HG03432 (cell line): ENCODE results near the gene AP5Z1.

Experiments
- ATAC-seq: cut with Tn5 transposase; IDR thresholded peaks from one replicate; pipeline ENCODE4 v1.9.1; 2021; ENCODE audit warnings: mild to moderate bottlenecking, moderate library complexity; ENCODE audit not compliant: unreplicated experiment

Gene AP5Z1

DNA sequence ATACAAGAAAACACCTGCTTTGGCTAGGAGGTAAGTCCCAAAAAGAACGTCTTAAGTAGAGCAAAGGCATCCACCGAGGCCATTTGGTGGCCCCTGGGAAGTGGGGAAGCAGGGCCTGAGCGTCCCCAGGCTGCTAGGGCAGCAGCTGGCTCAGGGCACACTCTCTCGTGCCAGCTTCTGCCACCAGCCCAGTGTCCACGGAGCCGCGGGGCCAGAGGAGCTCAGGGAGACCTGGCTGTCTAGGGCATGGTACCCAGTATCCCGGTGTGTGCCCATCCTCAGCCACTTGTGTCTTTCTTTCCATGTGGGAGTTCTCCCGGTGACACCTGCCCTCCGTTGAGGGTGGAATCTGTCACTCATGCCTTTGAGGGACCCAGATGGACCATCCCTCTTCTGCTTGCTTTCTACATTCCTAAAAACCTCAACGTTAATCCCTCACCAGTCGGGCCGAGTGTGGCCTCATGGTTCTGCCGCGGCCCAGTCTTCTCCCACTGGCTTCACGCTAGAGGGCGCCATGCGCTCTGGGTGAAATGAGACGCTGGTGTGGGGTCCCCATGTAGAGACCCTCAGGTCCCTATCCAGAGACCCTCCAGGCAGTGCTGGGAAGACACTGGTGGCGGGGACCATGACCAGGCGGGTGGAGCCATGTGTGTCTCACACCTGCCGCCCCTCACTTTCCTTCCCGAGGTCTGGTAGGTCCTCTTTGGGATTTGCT is 9.5 kb upstream of the AP5Z1 start:
- no peak for ATAC-seq

DNA sequence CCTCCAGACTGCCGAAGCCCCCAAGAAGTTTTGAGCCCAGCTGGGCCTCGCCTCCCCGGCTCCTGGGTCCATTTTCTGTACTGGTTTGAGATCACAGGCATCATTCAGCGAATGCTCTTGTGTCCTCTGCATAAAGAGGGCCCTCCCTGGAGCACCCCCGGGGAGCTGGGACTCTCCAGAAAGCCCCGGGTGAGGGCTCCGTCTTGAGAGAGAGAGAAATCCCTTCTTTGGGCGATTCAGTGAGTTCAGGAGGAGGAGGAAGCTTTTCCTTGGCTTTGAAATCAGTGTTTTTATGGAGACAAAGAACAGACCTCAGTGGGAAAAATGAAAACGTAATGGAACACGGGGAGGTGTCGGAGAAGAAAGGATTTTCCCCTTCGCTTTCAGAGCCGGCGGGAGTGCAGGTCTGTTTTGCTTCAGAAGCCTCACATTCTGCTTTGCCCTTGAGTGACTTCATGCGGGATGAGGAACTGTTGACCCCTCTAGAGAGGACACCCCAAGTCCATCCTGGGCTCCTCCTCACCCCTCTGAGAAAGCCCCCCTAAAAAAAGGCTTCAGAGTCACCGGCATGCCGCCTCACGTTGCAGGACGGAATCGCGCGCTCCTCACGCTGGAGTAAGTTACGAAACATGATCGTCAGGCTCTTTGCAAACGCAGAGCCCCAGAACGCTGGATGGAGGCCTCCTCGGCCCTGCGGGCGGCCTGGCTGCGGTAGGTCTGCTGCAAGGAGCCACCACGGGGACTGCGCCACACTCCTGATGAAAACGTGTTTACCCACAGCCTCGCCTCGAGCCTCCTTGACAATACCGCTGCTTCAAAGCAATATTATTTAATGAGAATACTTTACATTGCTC is 8.5 kb upstream of the AP5Z1 start:
- no peak for ATAC-seq

DNA sequence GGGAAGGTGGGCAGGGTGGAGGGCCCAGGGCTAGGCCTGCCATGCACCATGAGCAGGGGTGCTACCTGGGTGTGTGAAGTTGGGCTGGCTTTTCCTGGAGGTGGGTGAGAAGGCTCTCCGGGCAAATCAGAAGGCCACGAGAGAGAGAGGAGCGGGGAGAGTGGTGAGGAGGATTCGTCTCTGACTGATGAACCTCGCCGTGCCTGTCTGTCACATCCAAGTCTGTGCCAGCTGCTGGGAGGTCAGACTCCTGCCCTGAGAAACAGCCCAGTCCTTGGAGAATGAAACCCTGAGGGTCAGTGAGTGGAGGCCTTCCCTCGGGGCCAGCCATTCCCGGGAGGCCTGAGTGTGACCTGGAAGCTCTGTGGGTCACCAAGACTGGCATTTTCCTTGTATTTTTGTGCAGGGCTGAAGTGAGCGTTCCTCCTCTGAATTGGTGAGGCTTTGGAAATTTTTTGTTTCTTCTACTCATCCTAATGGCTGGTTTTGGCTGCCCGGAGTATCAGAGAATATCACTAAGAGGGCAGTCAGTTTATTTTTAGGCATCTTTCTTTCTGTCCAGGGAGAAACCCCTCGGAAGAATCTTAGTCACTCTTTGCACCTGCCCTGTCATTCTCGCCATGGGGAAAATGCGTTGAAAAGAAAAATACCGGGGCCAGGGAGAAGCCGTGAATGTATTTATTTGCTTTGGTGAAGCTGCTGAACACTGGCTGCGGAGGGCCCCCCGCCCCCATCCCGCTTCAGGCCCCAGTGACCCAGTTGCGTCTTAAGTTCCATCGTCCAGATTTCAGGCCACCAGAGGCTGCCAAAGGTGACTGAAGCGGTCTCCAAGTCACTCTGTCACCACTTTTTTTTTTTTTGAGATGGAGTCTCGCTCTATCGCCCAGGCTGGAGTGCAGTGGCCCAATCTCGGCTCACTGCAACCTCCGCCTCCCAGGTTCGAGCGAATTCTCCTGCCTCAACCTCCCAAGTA is 6.5 kb upstream of the AP5Z1 start:
- no peak for ATAC-seq

DNA sequence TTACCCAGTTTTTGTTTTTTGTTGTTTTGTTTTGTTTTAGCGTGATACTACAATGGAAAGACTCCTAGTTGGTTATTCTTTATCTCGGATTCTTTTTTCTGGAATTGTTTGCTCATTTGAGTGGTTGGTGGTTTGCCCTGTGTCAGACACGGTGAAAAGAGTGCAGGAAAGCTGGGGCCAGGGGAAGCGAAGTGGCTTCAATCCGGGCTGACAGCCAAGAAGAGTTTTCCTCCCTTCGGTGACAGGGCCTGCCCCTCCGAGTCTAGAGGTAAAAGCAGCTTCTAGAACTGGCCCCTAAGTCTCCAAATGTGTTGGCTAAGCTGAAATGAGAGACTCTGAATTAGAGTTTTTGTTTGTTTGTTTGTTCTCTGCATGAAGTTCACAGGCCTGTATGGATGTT is 5.7 kb upstream of the AP5Z1 start:
- ATAC-seq = no peak

DNA sequence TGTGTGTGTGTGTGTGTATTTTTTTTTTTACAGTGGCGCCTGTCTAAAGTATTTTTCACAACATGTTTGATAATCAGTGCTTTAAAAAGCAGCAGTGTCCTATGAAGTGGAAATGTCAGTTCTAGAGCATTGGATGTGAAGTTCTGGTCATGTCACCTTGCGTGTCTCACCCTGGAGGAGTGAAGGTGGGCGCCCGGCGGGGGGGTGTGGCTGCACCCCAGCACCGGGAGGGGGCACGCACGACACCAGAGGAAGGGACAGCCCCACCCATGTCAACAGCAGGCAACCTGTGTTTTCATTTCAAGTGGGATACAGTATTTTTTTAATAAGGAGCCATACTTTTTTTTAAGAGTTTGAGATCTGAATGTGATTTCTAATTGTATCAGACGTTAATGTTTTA is 4.5 kb upstream of the AP5Z1 start:
- no peak for ATAC-seq

DNA sequence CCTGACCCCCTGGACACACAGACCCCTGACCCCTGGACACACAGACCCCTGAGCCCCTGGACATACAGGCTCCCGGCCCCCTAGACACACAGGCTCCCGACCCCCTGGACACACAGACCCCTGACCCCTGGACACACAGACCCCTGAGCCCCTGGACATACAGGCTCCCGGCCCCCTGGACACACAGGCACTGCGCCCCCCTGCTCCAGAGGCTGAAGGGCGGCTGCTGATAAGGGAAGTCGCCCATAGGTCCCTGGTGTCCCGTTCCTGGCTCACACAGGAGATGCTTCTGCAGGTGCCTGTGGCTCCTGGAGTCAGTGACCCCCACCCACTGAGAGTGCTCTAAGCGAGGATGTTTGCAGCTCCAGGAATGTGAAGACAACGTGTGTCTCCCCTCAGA is 3.7 kb upstream of the AP5Z1 start:
- no peak for ATAC-seq

DNA sequence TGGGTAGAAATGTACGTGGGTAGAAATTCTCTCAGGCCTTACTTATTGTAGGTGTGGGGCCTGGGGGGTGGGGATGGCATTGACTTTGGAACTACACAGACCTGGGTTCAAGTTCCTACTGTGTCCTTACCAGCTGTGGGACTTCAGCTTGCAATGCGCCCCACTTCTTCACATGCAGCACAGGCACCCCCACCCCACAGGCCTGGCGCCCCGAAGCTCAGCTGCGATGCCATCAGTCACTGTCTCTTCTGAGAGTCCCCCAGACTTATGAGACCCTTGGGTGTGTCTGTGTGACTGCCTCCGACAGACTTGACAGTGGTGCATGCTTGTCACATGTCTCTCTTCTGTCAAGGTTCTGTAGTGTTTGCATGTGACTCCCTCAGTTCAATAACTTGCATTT is 3.1 kb upstream of the AP5Z1 start:
- no peak for ATAC-seq

DNA sequence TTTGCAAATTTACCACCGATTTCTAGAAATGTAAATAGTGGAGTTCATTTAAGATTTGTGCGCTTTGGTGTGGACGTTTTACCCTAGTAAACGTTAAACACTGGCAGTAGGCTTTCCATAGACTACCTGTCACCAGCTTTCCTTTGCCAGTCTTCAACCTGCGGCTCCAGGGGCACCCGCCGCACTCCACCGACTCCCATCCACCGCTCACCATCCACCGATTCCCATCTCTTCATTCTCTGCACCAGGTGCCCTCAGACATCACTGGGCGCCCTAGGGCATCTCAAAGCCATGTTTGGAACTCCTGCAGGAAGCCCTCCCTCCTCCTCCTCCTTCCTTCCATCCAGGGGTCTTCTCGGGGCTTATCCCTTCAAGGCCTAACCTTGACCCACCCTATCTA is 1.4 kb upstream of the AP5Z1 start:
- no peak for ATAC-seq

DNA sequence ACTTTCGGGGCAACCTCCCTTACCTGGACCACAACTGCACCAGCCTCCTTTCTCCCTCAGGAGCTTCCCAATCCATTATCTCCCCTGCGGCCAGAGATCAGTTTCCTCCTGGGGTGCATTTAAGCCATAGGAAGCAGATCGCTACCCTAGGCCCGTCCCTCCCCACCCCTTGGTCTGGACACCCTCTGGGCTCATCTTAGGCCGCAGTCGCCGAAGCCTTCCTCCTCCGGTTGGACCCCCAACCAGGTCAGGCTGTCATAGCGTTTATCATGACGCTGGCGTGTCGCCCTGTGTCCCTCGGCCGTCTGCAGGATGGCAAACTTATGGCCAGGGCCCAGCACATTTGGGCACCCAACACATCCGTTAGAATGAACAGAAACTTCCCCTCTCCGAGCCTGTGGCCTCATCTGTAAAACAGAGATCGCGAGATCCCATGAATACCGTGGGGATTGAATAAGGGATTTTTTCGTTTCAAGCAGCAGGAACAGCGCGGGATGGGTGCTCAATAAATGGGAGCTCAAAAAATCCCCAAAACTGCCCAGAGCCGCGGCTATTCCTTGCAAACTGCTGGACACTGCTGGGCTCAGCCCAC is 669 bp upstream of the AP5Z1 start:
- peak; percentile 33 for ATAC-seq

DNA sequence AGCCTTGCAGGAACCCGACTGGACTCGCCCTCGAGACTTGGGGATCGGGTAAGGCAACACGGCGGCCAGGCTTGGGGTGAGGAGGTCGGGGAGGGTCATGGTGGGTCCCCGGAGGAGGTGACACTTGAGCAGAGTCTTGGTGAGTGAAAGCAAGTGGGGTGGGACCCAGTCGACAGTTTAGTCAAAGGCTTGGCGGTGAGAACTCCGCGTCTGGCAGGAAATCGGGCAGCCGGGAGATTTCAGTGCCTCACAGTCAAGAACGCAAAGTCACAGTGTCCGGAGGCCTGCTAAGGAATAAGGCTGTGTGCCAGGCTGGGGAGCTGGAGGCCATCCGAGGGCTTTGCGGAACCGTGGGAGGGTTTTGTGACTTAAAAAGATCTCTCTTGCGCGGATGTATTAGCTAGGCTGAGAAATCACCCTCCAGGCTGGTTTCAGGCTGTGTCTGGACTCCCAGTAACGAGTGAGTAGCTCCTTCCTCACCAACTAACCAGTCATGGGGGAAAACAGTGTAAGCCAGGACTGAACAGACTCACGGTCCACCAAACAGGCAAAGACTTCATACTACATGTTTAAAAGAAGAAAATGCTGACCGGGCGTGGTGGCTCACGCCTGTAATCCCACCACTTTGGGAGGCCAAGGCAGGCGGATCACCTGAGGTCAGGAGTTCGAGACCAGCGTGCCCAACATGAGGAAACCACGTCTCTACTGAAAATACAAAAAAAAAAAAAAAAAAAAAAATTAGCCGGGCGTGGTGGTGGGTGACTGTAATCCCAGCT is 613 bp downstream of the AP5Z1 start:
- ATAC-seq = peak; percentile 13

DNA sequence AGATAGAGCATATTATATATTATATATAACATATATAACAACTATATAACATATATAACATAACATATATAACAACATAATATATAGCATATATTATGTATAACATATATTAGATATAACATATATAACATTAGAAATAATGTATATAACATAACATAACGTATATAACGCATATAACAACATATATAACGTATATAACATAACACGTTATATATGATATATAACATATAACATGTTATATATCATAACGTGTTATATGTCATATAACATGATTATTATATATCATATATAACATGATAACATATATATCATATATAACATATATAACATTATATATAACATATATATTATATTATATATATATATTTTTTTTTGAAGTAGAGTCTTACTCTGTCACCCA is 3.7 kb downstream of the AP5Z1 start:
- no peak for ATAC-seq

DNA sequence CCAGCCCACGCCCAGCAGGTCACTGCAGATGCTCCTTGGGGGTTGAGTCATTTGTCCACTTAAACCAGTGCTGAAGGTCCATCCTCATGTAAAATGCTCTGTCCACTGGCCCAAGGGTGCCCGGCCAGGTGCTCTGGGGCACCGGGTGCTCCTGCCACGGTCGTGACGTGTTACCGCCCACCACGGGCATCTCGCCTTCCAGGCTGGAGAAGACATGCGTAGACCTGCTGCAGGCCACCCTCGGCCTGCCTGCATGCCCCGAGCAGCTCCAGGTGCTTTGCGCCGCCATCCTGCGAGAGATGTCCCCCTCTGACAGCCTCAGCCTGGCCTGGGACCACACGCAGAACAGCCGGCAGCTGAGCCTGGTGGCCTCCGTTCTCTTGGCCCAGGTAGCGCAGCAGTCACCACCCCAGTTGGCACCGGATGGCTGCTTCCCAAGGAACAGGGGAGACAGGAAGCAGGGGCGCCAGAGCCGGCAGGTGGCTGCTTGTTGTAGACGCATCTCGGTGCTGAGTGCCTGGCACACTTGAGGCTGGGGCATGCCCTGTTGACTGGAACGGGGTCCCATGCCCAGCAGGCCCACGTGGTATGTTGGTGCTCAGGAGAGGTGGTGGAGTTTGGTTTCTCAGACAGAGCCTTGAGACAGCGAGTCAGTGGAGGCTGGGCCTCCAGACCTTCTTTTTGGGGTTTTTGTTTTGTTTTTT is 6.1 kb downstream of the AP5Z1 start:
- no peak for ATAC-seq

DNA sequence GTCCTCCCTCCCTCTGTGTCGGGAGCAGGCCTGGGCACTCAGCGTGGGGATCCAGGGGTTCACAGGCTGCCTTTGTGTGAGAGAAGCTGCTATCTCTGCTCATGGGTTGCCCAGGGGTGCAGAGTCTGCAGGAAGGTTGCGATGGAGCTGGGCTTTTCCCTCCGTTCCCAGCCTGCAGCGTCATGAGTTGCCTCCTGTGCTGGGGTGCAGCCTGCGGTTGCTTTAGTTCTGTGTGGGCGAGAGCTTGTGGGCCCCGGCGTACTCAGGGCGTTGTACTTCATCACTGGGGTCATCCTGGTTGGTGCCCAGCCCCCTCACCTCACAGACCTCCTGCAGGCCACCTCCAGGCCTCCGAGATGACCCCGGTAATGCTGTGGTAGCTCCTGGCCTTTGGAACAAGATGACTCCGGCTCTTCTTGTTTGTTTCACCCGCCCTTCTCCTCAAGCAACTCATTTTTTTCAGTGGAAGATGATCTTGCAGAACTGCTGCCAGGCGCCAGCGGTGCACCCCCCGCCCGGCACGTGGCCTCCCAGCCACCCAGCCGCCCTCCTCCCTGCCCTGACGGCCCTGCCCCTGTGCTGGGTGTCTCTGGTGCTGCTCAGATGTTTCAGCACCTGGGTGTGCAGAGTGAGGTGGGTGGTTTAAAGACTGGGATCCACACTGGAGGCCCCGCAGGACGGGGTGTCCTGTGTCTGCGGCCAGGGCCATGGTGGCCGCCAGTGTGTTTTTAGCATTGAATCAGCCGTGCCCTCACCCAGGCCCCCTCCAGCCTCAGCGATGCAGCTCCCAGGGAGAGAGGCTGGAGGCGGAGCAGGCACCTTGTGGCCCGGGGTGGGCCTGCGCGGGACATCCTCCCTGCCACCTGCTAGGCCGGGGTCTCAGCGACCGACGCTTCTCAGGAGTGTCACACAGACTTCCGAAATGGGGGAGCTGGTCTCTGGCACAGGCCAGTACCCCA is 7.2 kb downstream of the AP5Z1 start:
- ATAC-seq = no peak

DNA sequence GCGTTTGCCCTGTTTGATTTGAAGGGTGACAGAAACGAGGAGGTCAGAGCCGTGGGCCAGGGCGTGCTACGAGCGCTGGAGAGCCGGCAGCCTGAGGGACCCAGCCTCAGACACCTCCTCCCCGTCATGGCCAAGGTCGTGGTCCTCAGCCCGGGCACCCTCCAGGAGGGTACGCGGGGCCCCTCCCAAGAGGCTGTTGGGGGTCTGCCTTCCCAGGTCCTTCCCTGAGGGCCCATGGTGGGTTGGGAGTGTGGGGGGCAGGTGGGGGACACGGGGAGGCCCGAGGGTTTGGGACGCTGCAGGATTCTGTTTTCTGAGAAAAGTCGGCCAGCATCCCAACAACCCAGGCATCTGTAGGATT is 7.8 kb downstream of the AP5Z1 start:
- ATAC-seq = no peak

DNA sequence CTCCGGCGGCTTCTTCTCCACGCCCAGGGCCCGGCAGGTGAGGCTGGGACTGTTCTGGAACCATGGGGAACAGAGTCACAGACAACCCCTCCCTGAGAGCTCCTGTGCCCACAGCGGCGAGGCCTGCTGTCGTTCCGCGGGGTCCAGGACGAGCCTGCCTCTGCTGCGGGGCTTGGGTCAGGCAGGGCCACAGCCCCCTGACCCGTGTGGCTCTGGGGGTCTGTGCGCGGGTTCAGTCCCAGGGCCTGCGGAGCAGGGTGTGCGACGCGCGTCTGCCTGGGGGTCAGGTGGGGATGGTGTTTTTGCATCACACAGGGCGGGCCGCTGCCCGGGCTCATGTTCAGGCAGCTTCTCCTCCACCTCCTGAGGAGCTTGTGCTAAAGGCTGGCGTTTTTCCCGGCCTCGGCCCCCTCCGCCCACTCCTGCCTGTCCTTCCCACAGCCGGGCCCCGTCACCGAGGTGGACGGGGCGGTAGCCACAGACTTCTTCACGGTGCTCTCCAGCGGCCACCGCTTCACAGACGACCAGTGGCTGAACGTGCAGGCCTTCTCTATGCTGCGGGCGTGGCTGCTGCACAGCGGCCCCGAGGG is 8.4 kb downstream of the AP5Z1 start:
- ATAC-seq = no peak

DNA sequence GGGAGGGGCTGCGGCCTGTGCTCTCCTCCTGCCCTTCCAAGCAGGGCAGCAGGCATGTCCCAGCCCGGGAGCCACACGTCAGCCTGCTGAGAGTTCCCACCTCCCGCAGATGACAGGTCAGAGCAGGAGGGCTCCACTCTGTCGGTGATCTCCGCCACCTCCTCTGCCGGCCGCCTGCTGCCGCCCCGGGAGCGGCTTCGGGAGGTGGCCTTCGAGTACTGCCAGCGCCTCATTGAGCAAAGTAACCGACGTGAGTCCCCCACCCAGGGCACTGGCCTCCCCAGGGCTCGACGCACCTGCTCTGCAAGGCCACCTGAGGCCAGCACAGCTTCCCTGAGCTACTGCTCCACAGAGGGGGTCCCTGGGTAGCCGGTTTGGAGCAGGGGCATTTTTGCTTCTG is 9.4 kb downstream of the AP5Z1 start:
- no peak for ATAC-seq

DNA sequence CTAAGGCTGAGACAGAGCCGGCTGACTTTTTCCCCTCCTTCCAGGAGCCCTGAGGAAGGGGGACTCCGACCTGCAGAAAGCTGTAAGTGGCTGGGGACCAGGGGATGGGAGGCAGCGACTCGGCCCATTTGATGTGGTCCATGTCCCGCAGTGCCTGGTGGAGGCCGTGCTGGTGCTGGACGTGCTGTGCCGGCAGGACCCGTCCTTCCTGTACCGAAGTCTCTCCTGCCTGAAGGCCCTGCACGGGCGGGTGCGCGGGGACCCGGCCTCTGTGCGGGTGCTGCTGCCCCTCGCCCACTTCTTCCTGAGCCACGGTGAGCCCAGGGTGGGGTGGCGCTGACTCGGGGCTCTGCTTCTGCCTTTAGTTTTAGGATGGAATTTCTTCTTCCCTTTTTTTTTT is 9.9 kb downstream of the AP5Z1 start:
- no peak for ATAC-seq

DNA sequence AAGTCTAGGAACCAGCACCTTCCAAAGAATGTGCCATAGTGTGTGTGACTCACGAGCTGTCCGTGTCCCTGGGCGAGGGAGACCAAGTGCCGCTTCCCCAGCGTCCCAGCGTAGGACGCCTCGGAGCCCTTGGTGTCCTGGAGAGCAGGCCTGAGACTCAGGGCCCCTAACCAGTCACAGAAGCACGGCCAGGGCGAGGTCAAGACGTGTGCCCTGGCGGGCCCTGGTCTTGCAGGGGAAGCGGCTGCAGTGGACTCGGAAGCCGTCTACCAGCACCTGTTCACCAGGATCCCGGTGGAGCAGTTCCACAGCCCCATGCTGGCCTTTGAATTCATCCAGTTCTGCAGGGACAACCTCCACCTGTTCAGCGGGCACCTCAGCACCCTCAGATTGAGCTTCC is 10.6 kb downstream of the AP5Z1 start:
- no peak for ATAC-seq
